Progenitor cell of endocrine pancreas (in vitro differentiated cells): Measurements from ENCODE around the gene ATAD3A. TPM values are rescaled to one million over a fixed set of nuclear protein-coding genes. Genes with fewer than 3 reads are reported as not detected.

Experiments used
- DNase-seq: peaks from one replicate; pipeline ENCODE4 v3.0.0; 2021; ENCODE audit warnings: low spot score; ENCODE audit not compliant: unreplicated experiment
- H3K27ac Mint-ChIP-seq: 2 replicates; pipeline ENCODE4 v1.8.0; 2021; ENCODE audit warnings: mild to moderate bottlenecking, moderate library complexity, mixed read lengths
- H3K27me3 Mint-ChIP-seq: 2 replicates; pipeline ENCODE4 v1.8.0; 2021; ENCODE audit warnings: mixed read lengths
- H3K36me3 Mint-ChIP-seq: 2 replicates; pipeline ENCODE4 v1.8.0; 2022; ENCODE audit warnings: mixed read lengths; ENCODE audit not compliant: insufficient read depth
- H3K4me1 Mint-ChIP-seq: 2 replicates; pipeline ENCODE4 v1.8.0; 2021; ENCODE audit warnings: low read depth, mixed read lengths
- H3K4me3 Mint-ChIP-seq: 2 replicates; pipeline ENCODE4 v1.8.0; 2021; ENCODE audit warnings: low read depth, mild to moderate bottlenecking, moderate library complexity, mixed read lengths
- H3K9me3 Mint-ChIP-seq: 2 replicates; pipeline ENCODE4 v1.8.0; 2021; ENCODE audit warnings: low read depth, mixed read lengths
- total RNA-seq: library from RNA; stranded (reverse); gene quantifications from 2 replicates; pipeline ENCODE4 v1.2.1, GENCODE V29; 2021
- TF ChIP-seq, protein P1 (sequence below): fragments of 200-600 bp; sonication (generic); IDR thresholded peaks from one replicate; pipeline ENCODE4 v1.5.0; 2021; ENCODE audit warnings: antibody characterized with exemption, mild to moderate bottlenecking; ENCODE audit not compliant: unreplicated experiment

The ATAD3A gene
- total RNA-seq, 1 donor from 2014 or later: 37.4 TPM

GRCh38 chr1:1565340-1565739, 53.4 kb downstream of the ATAD3A start:
- H3K9me3 Mint-ChIP-seq: no peaks in the 10 kb centered on the region
- H3K4me1 Mint-ChIP-seq: no peaks in the 10 kb centered on the region
- no peaks in the 10 kb centered on the region for H3K27me3 Mint-ChIP-seq
- peaks cover 18% of the 10 kb centered on the region for H3K36me3 Mint-ChIP-seq
- DNase-seq: no peak
- H3K27ac Mint-ChIP-seq: peak overlapping the region; percentile 47
- no peak overlapping the region for H3K4me3 Mint-ChIP-seq
- TF ChIP-seq, protein P1, sequence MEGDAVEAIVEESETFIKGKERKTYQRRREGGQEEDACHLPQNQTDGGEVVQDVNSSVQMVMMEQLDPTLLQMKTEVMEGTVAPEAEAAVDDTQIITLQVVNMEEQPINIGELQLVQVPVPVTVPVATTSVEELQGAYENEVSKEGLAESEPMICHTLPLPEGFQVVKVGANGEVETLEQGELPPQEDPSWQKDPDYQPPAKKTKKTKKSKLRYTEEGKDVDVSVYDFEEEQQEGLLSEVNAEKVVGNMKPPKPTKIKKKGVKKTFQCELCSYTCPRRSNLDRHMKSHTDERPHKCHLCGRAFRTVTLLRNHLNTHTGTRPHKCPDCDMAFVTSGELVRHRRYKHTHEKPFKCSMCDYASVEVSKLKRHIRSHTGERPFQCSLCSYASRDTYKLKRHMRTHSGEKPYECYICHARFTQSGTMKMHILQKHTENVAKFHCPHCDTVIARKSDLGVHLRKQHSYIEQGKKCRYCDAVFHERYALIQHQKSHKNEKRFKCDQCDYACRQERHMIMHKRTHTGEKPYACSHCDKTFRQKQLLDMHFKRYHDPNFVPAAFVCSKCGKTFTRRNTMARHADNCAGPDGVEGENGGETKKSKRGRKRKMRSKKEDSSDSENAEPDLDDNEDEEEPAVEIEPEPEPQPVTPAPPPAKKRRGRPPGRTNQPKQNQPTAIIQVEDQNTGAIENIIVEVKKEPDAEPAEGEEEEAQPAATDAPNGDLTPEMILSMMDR: no peak

DNA sequence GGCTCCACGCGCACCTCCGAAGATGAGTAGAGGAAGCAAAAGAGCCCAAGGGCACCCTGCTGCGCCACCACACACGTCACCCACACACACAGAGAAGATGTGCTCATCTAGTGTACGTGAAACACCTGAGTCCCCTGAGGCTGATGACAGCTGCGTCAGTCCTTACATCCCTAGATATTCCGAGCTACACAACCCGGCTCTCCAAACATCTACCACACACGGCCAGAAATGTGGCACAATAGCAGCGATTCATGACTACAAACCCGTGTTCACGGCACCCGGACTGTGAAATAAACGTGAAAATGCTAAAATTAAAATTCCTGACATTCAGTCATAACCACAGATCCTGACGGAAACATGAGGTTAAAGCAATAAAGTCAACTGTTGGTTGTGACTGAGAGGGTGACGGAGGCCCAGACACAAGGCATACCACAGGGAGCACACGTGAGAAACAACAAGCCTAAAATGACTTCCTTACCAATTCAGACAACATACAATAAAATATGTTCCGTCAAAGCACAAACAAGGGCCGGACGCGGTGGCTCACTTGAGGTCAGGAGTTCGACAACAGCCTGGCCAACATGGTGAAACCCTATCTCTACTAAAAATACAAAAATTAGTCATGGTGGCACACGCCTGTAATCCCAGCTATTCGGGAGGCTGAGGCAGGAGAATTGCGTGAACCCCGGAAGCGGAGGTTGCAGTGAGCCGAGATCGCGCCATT, 55.4 kb downstream of the ATAD3A start:
- Mint-ChIP-seq H3K27me3 (no peaks in the 10 kb centered on the region), H3K36me3 (peaks cover 17% of the 10 kb centered on the region), H3K4me1 (peaks cover 5% of the 10 kb centered on the region), H3K9me3 (no peaks in the 10 kb centered on the region), H3K4me3 (no peak overlapping the region), H3K27ac (peak overlapping the region; percentile 74)
- TF ChIP-seq, protein P1: no peak
- DNase-seq: no peak

DNA sequence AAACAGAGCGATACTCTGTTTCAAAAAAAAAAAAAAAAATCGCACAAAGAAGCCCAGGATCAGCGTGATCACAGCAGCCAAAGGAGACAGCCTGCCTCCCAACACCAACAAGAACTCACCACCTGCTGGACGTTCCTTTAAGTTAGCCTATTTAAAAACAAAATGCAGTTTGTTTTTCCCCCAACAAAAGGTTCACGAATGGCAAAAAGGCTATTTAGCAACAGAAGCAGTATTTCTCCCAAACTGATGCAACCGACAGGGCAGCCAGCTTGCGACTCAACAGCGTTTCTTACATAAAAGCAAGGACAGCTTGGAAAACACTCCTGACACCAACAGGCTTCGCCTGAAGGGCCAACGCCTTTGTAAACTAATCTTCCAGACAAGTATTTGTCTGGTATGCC, 55.9 kb downstream of the ATAD3A start:
- Mint-ChIP-seq H3K27me3 (no peaks in the 10 kb centered on the region), H3K36me3 (peaks cover 17% of the 10 kb centered on the region), H3K9me3 (no peaks in the 10 kb centered on the region), H3K4me3 (no peak overlapping the region), H3K4me1 (peaks cover 5% of the 10 kb centered on the region), H3K27ac (no peak overlapping the region)
- TF ChIP-seq, protein P1: no peak
- no peak for DNase-seq

DNA sequence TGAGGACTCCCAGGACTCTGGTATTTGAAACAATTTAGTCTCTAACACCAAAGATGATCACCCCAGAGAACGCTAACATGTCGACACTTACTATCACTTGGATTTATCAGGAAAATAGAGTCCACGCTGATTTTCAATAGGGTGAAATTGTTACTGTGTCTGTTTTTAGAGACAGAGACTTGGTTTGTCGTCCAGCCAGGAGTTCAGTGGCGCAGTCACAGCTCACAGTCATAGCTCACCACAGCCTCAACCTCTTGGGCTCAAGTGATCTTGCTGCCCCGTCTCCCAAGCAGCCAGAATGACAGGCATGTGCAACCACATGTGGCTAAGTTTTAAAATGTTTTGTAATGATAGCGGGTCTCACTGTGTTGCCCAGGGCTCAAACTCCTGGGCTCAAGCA, 57.4 kb downstream of the ATAD3A start:
- Mint-ChIP-seq H3K4me1 (peaks cover 13% of the 10 kb centered on the region), H3K27me3 (no peaks in the 10 kb centered on the region), H3K9me3 (no peaks in the 10 kb centered on the region), H3K4me3 (no peak overlapping the region), H3K36me3 (peaks cover 15% of the 10 kb centered on the region), H3K27ac (peak overlapping the region; percentile 45)
- TF ChIP-seq, protein P1: no peak
- DNase-seq: no peak

GRCh38 chr1:1573843-1574720, 62.1 kb downstream of the ATAD3A start:
- no peak for DNase-seq
- TF ChIP-seq, protein P1: peak; percentile 42
- Mint-ChIP-seq H3K4me1 (peaks cover 20% of the 10 kb centered on the region), H3K9me3 (no peaks in the 10 kb centered on the region), H3K36me3 (peaks cover 7% of the 10 kb centered on the region), H3K27ac (peak overlapping the region; percentile 97), H3K4me3 (peak overlapping the region; percentile 94), H3K27me3 (peaks cover 5% of the 10 kb centered on the region)
